Measurements from ENCODE around the gene SEC24C. TPM values are rescaled to one million over a fixed set of nuclear protein-coding genes. Genes with fewer than 3 reads are reported as not detected.

SEC24C gene
- polyA plus RNA-seq, 1 of the 3 experiments (the other 2 are of a cell fraction): 73.6 TPM

DNA sequence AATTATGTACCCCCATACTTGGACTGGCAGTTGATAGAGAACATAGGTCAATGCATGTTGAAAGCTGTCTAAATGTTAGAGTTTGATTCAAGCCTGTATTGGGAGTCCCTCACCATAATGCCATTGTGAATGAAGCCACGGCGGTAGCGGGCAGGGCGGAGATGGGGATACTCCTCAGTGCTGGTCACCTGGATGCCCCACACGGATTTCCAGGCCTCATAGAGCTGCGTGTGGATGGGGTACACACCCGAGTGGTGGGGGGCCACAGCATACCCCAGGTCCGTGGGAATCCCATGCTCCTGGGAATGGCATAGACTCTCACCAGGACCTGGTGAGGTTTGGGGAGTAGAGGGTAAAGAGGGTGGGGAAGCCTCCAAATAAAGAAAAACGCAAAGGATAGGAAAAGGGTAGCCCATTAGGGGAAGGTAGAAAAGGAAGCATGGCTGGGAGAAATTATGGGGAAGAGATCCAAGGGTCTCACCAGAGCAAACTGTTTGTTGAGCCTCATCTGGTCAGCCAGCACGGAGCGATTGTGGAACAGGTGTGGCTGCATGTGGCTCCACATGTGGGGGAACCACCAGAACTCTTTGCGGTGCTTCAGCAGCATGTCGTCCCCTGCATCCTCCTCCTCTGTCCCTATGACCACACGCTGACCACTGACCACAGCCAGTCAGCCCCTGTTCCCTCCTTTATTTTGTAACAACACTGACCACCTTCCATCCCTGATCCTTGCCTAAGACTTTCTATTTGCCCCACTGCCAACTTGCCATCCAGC, 62.2 kb downstream of the SEC24C start:
- no peaks in the 10 kb centered on the region for H3K9me3 ChIP-seq
- no peak for DNase-seq
- no peak overlapping the region for H3K27ac ChIP-seq (ENCODE audit: low read depth in 2 of 2, low read length in 1 of 2)
- WGBS (ENCODE audit: low lambda C conversion rate): 95% methylated on average over 14 of the region's 14 CpGs
- peaks cover 0 to 4% of the 10 kb centered on the region in 2 experiments; a peak in 2 of 4 replicates for H3K4me1 ChIP-seq (ENCODE audit: control insufficient read depth in 1 of 2, insufficient read depth in 2 of 2, low read depth in 1 of 2, low read length in 1 of 2)
- H3K9ac ChIP-seq: no peak overlapping the region
- peaks cover 13% of the 10 kb centered on the region for H3F3A ChIP-seq (replicated peaks; ENCODE audit: insufficient read depth)
- peaks cover 30 to 56% of the 10 kb centered on the region in 2 experiments for H3K36me3 ChIP-seq (replicated peaks in 1 of 2; ENCODE audit: control insufficient read depth in 1 of 2, insufficient read depth in 2 of 2, low read length in 1 of 2)
- H3K27me3 ChIP-seq (ENCODE audit: insufficient read depth): no peaks in the 10 kb centered on the region
- H3K79me2 ChIP-seq (ENCODE audit: insufficient read depth): peaks cover 22% of the 10 kb centered on the region; the same call in 1 of the 2 replicates
- no peak overlapping the region for H2AFZ ChIP-seq (ENCODE audit: low read depth)
- H3K4me3 ChIP-seq (ENCODE audit: low read depth in 2 of 2, low read length in 1 of 2): no peak overlapping the region
- no peak overlapping the region for H3K4me2 ChIP-seq
- ChIA-PET CTCF (interaction anchor here (0.9 kb wide), 1 partner anchor 7 kb away, joined by 3 read pairs; no protein-coding TSS in a partner anchor), POLR2A (no interaction called here)
- TF ChIP-seq RAD21 (IDR thresholded peaks at IDR 0.05; ENCODE audit: low read length) (no peak), MEF2A (IDR thresholded peaks at IDR 0.05; ENCODE audit: borderline replicate concordance, low read depth) (no peak), NRF1 (IDR thresholded peaks at IDR 0.05; ENCODE audit: low read depth, low read length) (no peak), JUND (IDR thresholded peaks at IDR 0.05) (no peak), EZH2phosphoT487 (IDR thresholded peaks at IDR 0.05; ENCODE audit: borderline replicate concordance, low read depth) (no peak), SIN3A (IDR thresholded peaks at IDR 0.05; ENCODE audit: borderline replicate concordance, low read depth, low read length) (no peak), EP300 (IDR thresholded peaks at IDR 0.05; ENCODE audit: borderline replicate concordance in 1 of 2, low read depth in 1 of 2, low read length in 1 of 2) (no peak), GATA2 (CRISPR knock-in tag; IDR thresholded peaks at IDR 0.05) (no peak), TCF12 (IDR thresholded peaks at IDR 0.05) (no peak), FOXM1 (IDR thresholded peaks at IDR 0.05; ENCODE audit: low read depth) (no peak), MXI1 (IDR thresholded peaks at IDR 0.05; ENCODE audit: low read depth, low read length) (no peak), CHD2 (IDR thresholded peaks at IDR 0.05; ENCODE audit: low read length, partially characterized antibody) (no peak), RXRA (IDR thresholded peaks at IDR 0.05; ENCODE audit: borderline replicate concordance, low read depth) (no peak)
- TF ChIP-seq, protein P1, sequence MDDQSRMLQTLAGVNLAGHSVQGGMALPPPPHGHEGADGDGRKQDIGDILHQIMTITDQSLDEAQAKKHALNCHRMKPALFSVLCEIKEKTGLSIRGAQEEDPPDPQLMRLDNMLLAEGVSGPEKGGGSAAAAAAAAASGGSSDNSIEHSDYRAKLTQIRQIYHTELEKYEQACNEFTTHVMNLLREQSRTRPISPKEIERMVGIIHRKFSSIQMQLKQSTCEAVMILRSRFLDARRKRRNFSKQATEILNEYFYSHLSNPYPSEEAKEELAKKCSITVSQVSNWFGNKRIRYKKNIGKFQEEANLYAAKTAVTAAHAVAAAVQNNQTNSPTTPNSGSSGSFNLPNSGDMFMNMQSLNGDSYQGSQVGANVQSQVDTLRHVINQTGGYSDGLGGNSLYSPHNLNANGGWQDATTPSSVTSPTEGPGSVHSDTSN (IDR thresholded peaks at IDR 0.05): no peak
- TF ChIP-seq, protein P2, sequence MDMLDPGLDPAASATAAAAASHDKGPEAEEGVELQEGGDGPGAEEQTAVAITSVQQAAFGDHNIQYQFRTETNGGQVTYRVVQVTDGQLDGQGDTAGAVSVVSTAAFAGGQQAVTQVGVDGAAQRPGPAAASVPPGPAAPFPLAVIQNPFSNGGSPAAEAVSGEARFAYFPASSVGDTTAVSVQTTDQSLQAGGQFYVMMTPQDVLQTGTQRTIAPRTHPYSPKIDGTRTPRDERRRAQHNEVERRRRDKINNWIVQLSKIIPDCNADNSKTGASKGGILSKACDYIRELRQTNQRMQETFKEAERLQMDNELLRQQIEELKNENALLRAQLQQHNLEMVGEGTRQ (IDR thresholded peaks at IDR 0.05; ENCODE audit: borderline replicate concordance, low read depth, low read length): no peak
- TF ChIP-seq, protein P3, sequence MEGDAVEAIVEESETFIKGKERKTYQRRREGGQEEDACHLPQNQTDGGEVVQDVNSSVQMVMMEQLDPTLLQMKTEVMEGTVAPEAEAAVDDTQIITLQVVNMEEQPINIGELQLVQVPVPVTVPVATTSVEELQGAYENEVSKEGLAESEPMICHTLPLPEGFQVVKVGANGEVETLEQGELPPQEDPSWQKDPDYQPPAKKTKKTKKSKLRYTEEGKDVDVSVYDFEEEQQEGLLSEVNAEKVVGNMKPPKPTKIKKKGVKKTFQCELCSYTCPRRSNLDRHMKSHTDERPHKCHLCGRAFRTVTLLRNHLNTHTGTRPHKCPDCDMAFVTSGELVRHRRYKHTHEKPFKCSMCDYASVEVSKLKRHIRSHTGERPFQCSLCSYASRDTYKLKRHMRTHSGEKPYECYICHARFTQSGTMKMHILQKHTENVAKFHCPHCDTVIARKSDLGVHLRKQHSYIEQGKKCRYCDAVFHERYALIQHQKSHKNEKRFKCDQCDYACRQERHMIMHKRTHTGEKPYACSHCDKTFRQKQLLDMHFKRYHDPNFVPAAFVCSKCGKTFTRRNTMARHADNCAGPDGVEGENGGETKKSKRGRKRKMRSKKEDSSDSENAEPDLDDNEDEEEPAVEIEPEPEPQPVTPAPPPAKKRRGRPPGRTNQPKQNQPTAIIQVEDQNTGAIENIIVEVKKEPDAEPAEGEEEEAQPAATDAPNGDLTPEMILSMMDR (IDR thresholded peaks at IDR 0.05): no peak
- TF ChIP-seq, protein P4, sequence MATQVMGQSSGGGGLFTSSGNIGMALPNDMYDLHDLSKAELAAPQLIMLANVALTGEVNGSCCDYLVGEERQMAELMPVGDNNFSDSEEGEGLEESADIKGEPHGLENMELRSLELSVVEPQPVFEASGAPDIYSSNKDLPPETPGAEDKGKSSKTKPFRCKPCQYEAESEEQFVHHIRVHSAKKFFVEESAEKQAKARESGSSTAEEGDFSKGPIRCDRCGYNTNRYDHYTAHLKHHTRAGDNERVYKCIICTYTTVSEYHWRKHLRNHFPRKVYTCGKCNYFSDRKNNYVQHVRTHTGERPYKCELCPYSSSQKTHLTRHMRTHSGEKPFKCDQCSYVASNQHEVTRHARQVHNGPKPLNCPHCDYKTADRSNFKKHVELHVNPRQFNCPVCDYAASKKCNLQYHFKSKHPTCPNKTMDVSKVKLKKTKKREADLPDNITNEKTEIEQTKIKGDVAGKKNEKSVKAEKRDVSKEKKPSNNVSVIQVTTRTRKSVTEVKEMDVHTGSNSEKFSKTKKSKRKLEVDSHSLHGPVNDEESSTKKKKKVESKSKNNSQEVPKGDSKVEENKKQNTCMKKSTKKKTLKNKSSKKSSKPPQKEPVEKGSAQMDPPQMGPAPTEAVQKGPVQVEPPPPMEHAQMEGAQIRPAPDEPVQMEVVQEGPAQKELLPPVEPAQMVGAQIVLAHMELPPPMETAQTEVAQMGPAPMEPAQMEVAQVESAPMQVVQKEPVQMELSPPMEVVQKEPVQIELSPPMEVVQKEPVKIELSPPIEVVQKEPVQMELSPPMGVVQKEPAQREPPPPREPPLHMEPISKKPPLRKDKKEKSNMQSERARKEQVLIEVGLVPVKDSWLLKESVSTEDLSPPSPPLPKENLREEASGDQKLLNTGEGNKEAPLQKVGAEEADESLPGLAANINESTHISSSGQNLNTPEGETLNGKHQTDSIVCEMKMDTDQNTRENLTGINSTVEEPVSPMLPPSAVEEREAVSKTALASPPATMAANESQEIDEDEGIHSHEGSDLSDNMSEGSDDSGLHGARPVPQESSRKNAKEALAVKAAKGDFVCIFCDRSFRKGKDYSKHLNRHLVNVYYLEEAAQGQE (IDR thresholded peaks at IDR 0.05; ENCODE audit: low read depth, low read length): no peak
- TF ChIP-seq, protein P5, sequence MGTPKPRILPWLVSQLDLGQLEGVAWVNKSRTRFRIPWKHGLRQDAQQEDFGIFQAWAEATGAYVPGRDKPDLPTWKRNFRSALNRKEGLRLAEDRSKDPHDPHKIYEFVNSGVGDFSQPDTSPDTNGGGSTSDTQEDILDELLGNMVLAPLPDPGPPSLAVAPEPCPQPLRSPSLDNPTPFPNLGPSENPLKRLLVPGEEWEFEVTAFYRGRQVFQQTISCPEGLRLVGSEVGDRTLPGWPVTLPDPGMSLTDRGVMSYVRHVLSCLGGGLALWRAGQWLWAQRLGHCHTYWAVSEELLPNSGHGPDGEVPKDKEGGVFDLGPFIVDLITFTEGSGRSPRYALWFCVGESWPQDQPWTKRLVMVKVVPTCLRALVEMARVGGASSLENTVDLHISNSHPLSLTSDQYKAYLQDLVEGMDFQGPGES (IDR thresholded peaks at IDR 0.05; ENCODE audit: low read depth, low read length): no peak
- TF ChIP-seq, protein P6, sequence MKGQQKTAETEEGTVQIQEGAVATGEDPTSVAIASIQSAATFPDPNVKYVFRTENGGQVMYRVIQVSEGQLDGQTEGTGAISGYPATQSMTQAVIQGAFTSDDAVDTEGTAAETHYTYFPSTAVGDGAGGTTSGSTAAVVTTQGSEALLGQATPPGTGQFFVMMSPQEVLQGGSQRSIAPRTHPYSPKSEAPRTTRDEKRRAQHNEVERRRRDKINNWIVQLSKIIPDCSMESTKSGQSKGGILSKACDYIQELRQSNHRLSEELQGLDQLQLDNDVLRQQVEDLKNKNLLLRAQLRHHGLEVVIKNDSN (IDR thresholded peaks at IDR 0.05; ENCODE audit: borderline replicate concordance, low read depth): no peak
- no peaks in the 10 kb centered on the region for H4K20me1 ChIP-seq (ENCODE audit: insufficient read depth)
- no peaks in the 10 kb centered on the region for H3K9me2 ChIP-seq
